Endothelial cell of umbilical vein (primary cell): ENCODE results near the gene TRERF1. TPM values are rescaled to one million over a fixed set of nuclear protein-coding genes. Genes with fewer than 3 reads are reported as not detected.

ENCODE experiments used
- BruUV-seq: library from RNA; stranded (reverse); fragments of 400-500 nt; replicated peaks from 2 replicates; lab custom pipeline; 2021; lab: Mats Ljungman, UMichigan
- CTCF ChIA-PET: fragments of 300-600, 350-600 bp; sonication (Branson Sonifier 250); formaldehyde crosslinking; loops from one replicate; lab custom pipeline; 2021; ENCODE audit warnings: antibody characterized with exemption, inconsistent platforms; lab: Charles Lee
- POLR2A ChIA-PET: fragments of 300-600, 350-600 bp; sonication (Branson Sonifier 250); formaldehyde crosslinking; loops from one replicate; lab custom pipeline; 2021; ENCODE audit warnings: antibody characterized with exemption, inconsistent platforms; lab: Charles Lee
- DNase-seq: peaks from one replicate; pipeline ENCODE4 v3.0.0-alpha.2; 2011; ENCODE audit warnings: low read depth, low spot score
- FAIRE-seq: peaks from 2 replicates; lab custom pipeline; 2011; peaks lifted over from hg19 to GRCh38; lab: Jason Lieb, UNC
- H2AFZ ChIP-seq: 2 replicates; pipeline ENCODE4 v1.6.0; 2012; ENCODE audit warnings: low read depth, low read length, control low read depth, inconsistent platforms
- H3K27ac ChIP-seq: 2 replicates; pipeline ENCODE4 v1.5.1; 2011; ENCODE audit warnings: low read depth, mild to moderate bottlenecking, control low read depth, low read length, moderate library complexity; ENCODE audit not compliant: insufficient read depth
- H3K27me3 ChIP-seq, 2 experiments: 2 replicates each; pipeline versions ENCODE4 v1.6.0 to v1.6.1; 2011; ENCODE audit warnings: low read length in 2 of 2, mixed read lengths in 1 of 2; ENCODE audit not compliant: control insufficient read depth in 2 of 2, insufficient read depth in 2 of 2
- H3K36me3 ChIP-seq, 2 experiments: 2 replicates in 1 of 2; 3 replicates in 1 of 2; pipeline ENCODE4 v1.5.1; 2011; ENCODE audit warnings: low read length in 2 of 2, mild to moderate bottlenecking in 1 of 2, moderate library complexity in 1 of 2; ENCODE audit not compliant: control insufficient read depth in 2 of 2, insufficient read depth in 2 of 2; ENCODE audit errors: extremely low read depth in 1 of 2
- H3K4me1 ChIP-seq: 3 replicates; pipeline ENCODE4 v1.5.1; 2011; ENCODE audit warnings: mild to moderate bottlenecking, low read length; ENCODE audit not compliant: control insufficient read depth, insufficient read depth; ENCODE audit errors: extremely low read depth
- H3K4me2 ChIP-seq: 2 replicates; pipeline ENCODE4 v1.6.1; 2011; ENCODE audit warnings: low read length, control low read depth, mixed read lengths; ENCODE audit not compliant: insufficient read depth
- H3K4me3 ChIP-seq, 3 experiments: fragments of 200-600 bp in 1 of 3; sonication (generic), shearing (Covaris generic) in 1 of 3; replicated peaks in 1 of 3; 2 replicates each; pipeline ENCODE4 v1.5.1; 2011 to 2016; ENCODE audit warnings: control low read depth in 3 of 3, low read length in 3 of 3, mild to moderate bottlenecking in 2 of 3, inconsistent platforms in 1 of 3, low read depth in 1 of 3, moderate library complexity in 1 of 3; ENCODE audit not compliant: insufficient read depth in 1 of 3
- H3K79me2 ChIP-seq: 2 replicates; pipeline ENCODE4 v1.6.0; 2012; ENCODE audit warnings: low read length, inconsistent platforms; ENCODE audit not compliant: control insufficient read depth, insufficient read depth
- H3K9ac ChIP-seq: replicated peaks from 2 replicates; pipeline ENCODE3; 2011; ENCODE audit warnings: low read length, control low read depth; ENCODE audit not compliant: insufficient read depth; ENCODE audit errors: extremely low read depth
- H3K9me1 ChIP-seq: replicated peaks from 3 replicates; pipeline ENCODE4 v1.6.0; 2011; ENCODE audit warnings: mild to moderate bottlenecking, low read length; ENCODE audit not compliant: control insufficient read depth, insufficient read depth; ENCODE audit errors: extremely low read depth
- H3K9me3 ChIP-seq: replicated peaks from 2 replicates; pipeline ENCODE4 v1.5.1; 2012; ENCODE audit warnings: low read length, inconsistent platforms; ENCODE audit not compliant: control insufficient read depth, insufficient read depth
- H4K20me1 ChIP-seq: replicated peaks from 2 replicates; pipeline ENCODE3; 2011; ENCODE audit warnings: mild to moderate bottlenecking, low read length; ENCODE audit not compliant: control insufficient read depth, insufficient read depth; ENCODE audit errors: extremely low read depth
- EZH2 ChIP-seq: IDR thresholded peaks from 2 replicates; pipeline ENCODE4 v1.6.1; 2012; ENCODE audit warnings: borderline replicate concordance, low read depth, mild to moderate bottlenecking, moderate library complexity, low read length, inconsistent platforms; ENCODE audit not compliant: severe bottlenecking
- FOS ChIP-seq: IDR thresholded peaks from 2 replicates; pipeline ENCODE4 v1.6.1; 2011; ENCODE audit warnings: mild to moderate bottlenecking, low read length, moderate library complexity, borderline replicate concordance; ENCODE audit not compliant: insufficient read depth
- GATA2 ChIP-seq: IDR thresholded peaks from 2 replicates; pipeline ENCODE4 v1.7.0; 2011; ENCODE audit warnings: low read depth, mild to moderate bottlenecking, moderate library complexity, mixed read lengths, low read length; ENCODE audit not compliant: insufficient read length, insufficient read depth
- JUN ChIP-seq: IDR thresholded peaks from 2 replicates; pipeline ENCODE4 v1.6.1; 2011; ENCODE audit warnings: borderline replicate concordance, low read depth; ENCODE audit not compliant: insufficient read length, insufficient read depth
- MYC ChIP-seq: IDR thresholded peaks from one replicate; pipeline ENCODE4 v1.6.1; 2011; ENCODE audit warnings: mild to moderate bottlenecking, low read depth, low read length
- POLR2A ChIP-seq: IDR thresholded peaks from 2 replicates; pipeline ENCODE4 v1.6.1; 2012; ENCODE audit warnings: low read depth, mild to moderate bottlenecking, control low read depth, low read length
- POLR2AphosphoS5 ChIP-seq: IDR thresholded peaks from 2 replicates; pipeline ENCODE4 v1.6.1; 2012; ENCODE audit warnings: low read depth, mild to moderate bottlenecking, control low read depth, low read length, moderate library complexity; ENCODE audit not compliant: insufficient read depth
- dilution Hi-C: fragments of 300-500 bp; cut with MboI; formaldehyde crosslinking; loops from one replicate; pipeline ENCODE4 v1.15.0; 2019; ENCODE audit warnings: low sequenced_read_pairs; ENCODE audit not compliant: extremely low pct_ligation_motif_present
- intact Hi-C: fragments of 100-400 bp; cut with micrococcal nuclease; formaldehyde crosslinking; loops from one replicate; pipeline ENCODE4 v1.10.0; 2022
- polyA plus RNA-seq, 4 experiments: library from polyadenylated mRNA; depleted of rRNA in 3 of 4; stranded (reverse) in 3 of 4; unstranded in 1 of 4; fragments of >200 nt; gene quantifications; 2 replicates each; pipeline versions ENCODE4 v1.2.1 to v1.2.3, GENCODE V29; 2011 to 2012; ENCODE audit warnings: missing spikeins in 1 of 4
- total RNA-seq: library from RNA; stranded (reverse); gene quantifications from 2 replicates; pipeline ENCODE4 v1.2.3, GENCODE V29; 2021
- TF ChIP-seq, protein P1 (sequence below): IDR thresholded peaks from 2 replicates; pipeline ENCODE4 v1.6.1; 2011; ENCODE audit not compliant: insufficient read depth, insufficient read length
- TF ChIP-seq, protein P2 (sequence below), 2 donors: IDR thresholded peaks; 1 replicate in 1 of 2; 2 replicates in 1 of 2; pipeline ENCODE4 v1.5.1; 2011; ENCODE audit warnings: low read length in 2 of 2, mild to moderate bottlenecking in 2 of 2, moderate library complexity in 2 of 2, control low read depth in 1 of 2, inconsistent platforms in 1 of 2, low read depth in 1 of 2; ENCODE audit not compliant: insufficient read depth in 1 of 2; ENCODE audit errors: extremely low read depth in 1 of 2

TRERF1 gene
- total and polyA plus RNA-seq, 2 donors (not counting 3 experiments of a cell fraction or from before 2014, with no cell fraction given), result 0.73 to 5.5 TPM

DNA sequence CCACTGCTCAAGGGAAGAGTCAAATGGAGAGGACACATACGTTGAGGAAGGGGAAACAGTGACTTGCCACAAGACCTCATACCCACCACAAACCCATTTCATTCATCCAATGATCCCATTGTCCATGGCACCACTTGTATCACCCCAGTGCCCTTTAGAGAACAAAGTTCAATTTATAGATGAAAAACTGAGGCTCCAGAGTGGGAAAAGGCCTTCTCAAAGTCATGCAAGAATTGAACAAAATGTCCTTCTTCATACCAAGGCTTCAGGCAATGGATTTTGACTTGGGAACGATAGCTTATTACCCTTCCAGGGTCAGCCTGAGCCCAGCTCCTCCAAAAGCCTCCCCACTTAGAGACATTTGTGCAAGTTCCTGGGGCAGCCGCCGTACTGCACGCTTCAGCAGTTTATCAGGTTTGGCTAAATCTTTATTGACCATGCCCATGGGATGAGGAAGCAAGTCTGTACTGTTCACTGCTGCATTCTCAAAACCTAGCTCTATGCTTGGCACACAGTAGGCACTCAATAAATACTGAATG lies 186.8 kb downstream of the TRERF1 start:
- dilution Hi-C loops (no loop called here), intact Hi-C loops (loop anchor here (5.0 kb wide), 2 partner anchors 187 to 267 kb away; partner anchors contain the start of gene TRERF1)
- Histone ChIP-seq H2AFZ (no peak overlapping the region), H3K9me1 (no peaks in the 10 kb centered on the region), H3K9ac (no peak overlapping the region), H3K9me3 (no peaks in the 10 kb centered on the region), H3K4me2 (no peak overlapping the region), H3K36me3 (no peaks in the 10 kb centered on the region), H3K4me1 (no peaks in the 10 kb centered on the region), H4K20me1 (no peaks in the 10 kb centered on the region), H3K27me3 (peaks cover 0 to 3% of the 10 kb centered on the region in 2 experiments), H3K27ac (no peak overlapping the region), H3K79me2 (no peaks in the 10 kb centered on the region), H3K4me3 (no peak overlapping the region)
- POLR2A ChIA-PET, result no interaction called here
- FAIRE-seq, result no peak
- CTCF ChIA-PET, result interaction anchor here (1.0 to 9.2 kb wide), 5 partner anchors 10 to 282 kb away, joined by 3 to 174 read pairs (median 3); no protein-coding TSS in a partner anchor
- BruUV-seq, result no TSS peak
- DNase-seq, result no peak
- TF ChIP-seq POLR2A, result no peak
- no peak for TF ChIP-seq MYC
- TF ChIP-seq, protein P1, sequence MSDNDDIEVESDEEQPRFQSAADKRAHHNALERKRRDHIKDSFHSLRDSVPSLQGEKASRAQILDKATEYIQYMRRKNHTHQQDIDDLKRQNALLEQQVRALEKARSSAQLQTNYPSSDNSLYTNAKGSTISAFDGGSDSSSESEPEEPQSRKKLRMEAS, result no peak
- TF ChIP-seq, protein P2, sequence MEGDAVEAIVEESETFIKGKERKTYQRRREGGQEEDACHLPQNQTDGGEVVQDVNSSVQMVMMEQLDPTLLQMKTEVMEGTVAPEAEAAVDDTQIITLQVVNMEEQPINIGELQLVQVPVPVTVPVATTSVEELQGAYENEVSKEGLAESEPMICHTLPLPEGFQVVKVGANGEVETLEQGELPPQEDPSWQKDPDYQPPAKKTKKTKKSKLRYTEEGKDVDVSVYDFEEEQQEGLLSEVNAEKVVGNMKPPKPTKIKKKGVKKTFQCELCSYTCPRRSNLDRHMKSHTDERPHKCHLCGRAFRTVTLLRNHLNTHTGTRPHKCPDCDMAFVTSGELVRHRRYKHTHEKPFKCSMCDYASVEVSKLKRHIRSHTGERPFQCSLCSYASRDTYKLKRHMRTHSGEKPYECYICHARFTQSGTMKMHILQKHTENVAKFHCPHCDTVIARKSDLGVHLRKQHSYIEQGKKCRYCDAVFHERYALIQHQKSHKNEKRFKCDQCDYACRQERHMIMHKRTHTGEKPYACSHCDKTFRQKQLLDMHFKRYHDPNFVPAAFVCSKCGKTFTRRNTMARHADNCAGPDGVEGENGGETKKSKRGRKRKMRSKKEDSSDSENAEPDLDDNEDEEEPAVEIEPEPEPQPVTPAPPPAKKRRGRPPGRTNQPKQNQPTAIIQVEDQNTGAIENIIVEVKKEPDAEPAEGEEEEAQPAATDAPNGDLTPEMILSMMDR (IDR thresholded peaks at IDR 0.05; ENCODE audit: extremely low read depth in 1 of 2, insufficient read depth in 1 of 2, low read depth in 1 of 2, low read length in 2 of 2), result no peak
- TF ChIP-seq POLR2AphosphoS5, result no peak
- no peak for TF ChIP-seq JUN
- TF ChIP-seq FOS, result no peak
- no peak for TF ChIP-seq GATA2
- no peak for TF ChIP-seq EZH2
